ENCODE measurements around the gene DDX17. TPM values are rescaled to one million over a fixed set of nuclear protein-coding genes. Genes with fewer than 3 reads are reported as not detected.

DDX17 gene
- total RNA-seq, 1 experiment from 2014 or later = 156 TPM

- peak; percentile 42 for DNase-seq (ENCODE audit: extremely low read depth, low read depth)
These were observed 38.1 kb downstream of the DDX17 start, which contains the start of gene KDELR3 for GRCh38 chr22:38467904-38468442. Gene KDELR3, plus strand, starts transcription at chr22:38468096. Its CDS starts 138 bp downstream, at chr22:38468234.

- DNase-seq (ENCODE audit: extremely low read depth, low read depth) = no peak
These were observed 38.6 kb downstream of the DDX17 start for GRCh38 chr22:38467438-38467903.

GRCh38 chr22:38465673-38466490 lies 40.2 kb downstream of the DDX17 start:
- no peak for DNase-seq (ENCODE audit: extremely low read depth, low read depth)

GRCh38 chr22:38464992-38465672 lies 41.0 kb downstream of the DDX17 start:
- DNase-seq (ENCODE audit: extremely low read depth, low read depth) = no peak

- DNase-seq (ENCODE audit: extremely low read depth, low read depth) = no peak
These were observed 42.9 kb downstream of the DDX17 start for GRCh38 chr22:38462960-38463784.

- DNase-seq (ENCODE audit: extremely low read depth, low read depth) = peak; percentile 45
These were observed 44.6 kb downstream of the DDX17 start for GRCh38 chr22:38461414-38462081.

GRCh38 chr22:38461057-38461413 lies 45.1 kb downstream of the DDX17 start:
- DNase-seq (ENCODE audit: extremely low read depth, low read depth) = no peak

GRCh38 chr22:38460426-38460840 lies 45.7 kb downstream of the DDX17 start:
- no peak for DNase-seq (ENCODE audit: extremely low read depth, low read depth)

GRCh38 chr22:38456841-38457699 lies 49.0 kb downstream of the DDX17 start:
- no peak for DNase-seq (ENCODE audit: extremely low read depth, low read depth)

GRCh38 chr22:38456272-38456835 lies 49.8 kb downstream of the DDX17 start:
- no peak for DNase-seq (ENCODE audit: extremely low read depth, low read depth)

GRCh38 chr22:38455530-38456271 lies 50.4 kb downstream of the DDX17 start:
- DNase-seq (ENCODE audit: extremely low read depth, low read depth) = no peak

GRCh38 chr22:38455076-38455529 lies 51.0 kb downstream of the DDX17 start, which contains the start of gene KCNJ4:
Gene KCNJ4, minus strand, starts transcription at chr22:38455199. Its CDS starts 27,067 bp downstream, at chr22:38428132.
- DNase-seq (ENCODE audit: extremely low read depth, low read depth) = no peak

GRCh38 chr22:38454353-38455075 lies 51.6 kb downstream of the DDX17 start:
- no peak for DNase-seq (ENCODE audit: extremely low read depth, low read depth)

GRCh38 chr22:38453996-38454352 lies 52.1 kb downstream of the DDX17 start:
- no peak for DNase-seq (ENCODE audit: extremely low read depth, low read depth)

GRCh38 chr22:38453066-38453672 lies 52.9 kb downstream of the DDX17 start:
- DNase-seq (ENCODE audit: extremely low read depth, low read depth) = no peak

GRCh38 chr22:38452373-38453065 lies 53.6 kb downstream of the DDX17 start:
- no peak for DNase-seq (ENCODE audit: extremely low read depth, low read depth)
